Measurements from ENCODE around the gene ELAVL2. TPM values are rescaled to one million over a fixed set of nuclear protein-coding genes. Genes with fewer than 3 reads are reported as not detected.
A peak's percentile ranks its signal among the peaks of the same experiment; 100 is the strongest.

The ELAVL2 gene
- 1 to 10 TPM; 3.3 to 9.7 (median 4.4) TPM for polyA plus RNA-seq (ENCODE audit: insufficient read length in 4 of 4)

DNA sequence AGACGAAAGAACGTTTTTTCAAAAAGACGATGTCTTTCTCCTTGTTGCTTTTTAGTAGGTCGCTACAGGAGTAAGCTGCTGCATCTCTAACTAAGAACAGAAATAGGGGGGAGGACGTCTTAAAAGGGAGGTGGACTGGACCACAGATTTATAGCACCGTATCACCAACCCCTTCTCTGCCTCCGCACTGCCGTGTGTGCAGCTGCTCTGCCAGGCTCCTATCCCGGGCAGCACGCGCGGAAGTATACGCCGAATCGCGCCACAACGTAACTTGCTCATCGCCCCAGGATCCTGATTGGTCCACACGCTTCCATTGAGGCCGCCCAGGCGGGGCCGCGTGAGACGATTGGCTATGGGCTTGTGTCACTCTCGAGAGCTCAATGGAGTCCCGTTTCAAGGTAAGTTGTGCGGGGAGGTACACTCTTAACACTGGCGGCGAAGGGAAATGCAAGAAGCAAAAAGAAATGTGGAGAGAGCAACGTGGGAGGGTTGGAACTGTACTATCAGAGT is at the start of gene ELAVL2:
ELAVL2 (minus strand) TSS at position 121 of the 510 bp plus-strand sequence. CDS start 64,006 bp downstream, outside the sequence.
- DNase-seq (ENCODE audit: low read depth in 4 of 4, low spot score in 3 of 4): peak in 3 of 4 donors; percentile 86 to 96 (median 92)

DNA sequence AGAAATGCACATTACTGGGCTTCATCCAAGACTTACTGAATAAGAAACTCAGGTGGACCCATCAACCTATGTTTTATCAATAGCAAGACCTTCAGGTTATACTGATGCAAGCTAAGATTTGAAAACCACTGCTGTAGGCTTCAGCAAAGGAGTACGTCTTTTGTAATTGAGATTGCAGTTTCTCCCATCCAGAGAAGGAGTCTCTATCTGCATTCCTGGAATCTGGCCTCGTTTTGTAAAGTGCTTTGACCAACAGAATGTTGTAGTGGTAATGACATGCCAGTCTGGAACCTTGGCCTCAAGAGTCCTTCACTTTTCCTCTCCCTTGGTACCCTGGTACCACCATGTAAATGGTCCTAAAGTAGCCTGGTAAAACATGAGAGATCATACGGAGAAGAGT is 32.2 kb upstream of the ELAVL2 start:
- DNase-seq (ENCODE audit: low read depth in 4 of 4, low spot score in 3 of 4): no peak

DNA sequence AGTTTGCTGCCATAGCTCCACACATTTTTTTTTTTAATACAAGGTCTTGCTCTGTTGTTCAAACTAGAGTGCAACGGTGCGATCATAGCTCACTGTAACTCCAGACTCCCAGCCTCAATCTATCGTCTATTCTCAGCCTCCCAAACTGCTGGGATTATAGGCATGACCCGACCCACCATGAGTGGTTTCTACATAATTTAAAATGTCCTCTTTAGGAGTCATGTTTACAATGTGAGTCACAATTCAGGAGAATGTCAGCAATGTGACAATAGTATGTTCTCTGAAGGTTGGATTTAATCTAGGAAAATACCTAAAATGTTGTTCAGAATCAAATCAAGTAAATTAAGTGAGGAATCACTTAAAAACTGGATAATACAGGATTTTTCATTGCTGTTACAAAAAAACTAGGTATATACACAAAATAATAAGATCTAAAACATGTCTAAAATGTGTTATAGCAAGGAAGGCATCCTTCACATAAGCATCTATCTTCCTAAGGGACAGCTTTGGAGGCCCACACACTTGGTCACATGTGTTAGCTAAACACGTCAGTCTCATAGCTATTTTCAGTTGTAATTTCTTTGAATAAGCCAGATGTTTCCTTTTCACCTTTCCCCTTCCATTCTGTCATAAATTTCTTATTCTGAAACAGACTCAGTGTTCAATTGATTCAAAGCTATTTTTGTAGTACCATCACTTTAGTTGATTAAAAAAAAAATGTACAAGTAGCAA is 30.0 kb upstream of the ELAVL2 start:
- no peak for DNase-seq (ENCODE audit: low read depth in 4 of 4, low spot score in 3 of 4)

DNA sequence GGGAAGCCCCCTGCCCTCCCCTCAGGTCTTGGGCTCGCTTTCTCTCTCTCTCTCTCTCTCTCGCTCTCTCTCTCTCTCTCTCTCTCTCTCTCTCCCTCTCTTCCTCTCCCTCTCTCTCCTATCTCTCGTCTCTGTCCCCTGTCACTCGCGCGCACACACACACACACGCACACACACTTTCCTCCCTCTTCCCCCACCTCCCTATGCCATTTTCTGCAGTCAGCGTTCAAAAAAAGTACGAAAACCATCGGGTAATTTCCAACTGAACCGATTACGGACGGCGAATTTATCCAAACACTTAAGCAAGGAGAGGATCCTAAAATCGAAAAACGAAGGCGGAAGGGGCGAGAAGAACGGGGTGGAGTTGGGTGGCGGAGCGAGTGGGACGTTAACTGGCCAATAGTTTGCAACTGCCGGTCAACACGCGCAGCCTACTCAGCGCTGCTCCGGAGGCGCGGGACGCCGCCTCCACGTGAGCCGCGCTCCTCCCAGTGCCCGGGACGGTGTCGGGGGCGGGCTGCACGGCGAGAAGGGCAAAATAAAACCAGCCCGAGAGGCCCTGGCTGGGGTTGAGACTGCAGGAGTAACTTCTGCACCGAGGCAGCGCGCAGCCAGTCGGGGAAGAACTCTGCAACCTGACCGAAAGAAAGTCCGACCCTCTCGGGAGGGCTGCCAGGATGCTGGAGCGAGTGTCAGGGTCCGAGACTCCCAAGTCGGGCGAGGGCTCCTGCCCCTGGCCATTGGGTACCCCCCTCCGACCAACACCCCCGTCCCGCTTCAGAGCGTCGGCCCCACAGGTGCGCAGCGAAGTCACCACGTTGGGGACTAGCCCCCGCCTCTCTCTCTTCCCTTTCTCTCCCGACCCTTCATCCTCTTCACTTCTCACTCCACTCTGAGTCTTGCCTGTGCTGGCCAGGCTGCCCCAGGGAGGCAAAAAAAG is 24.9 kb upstream of the ELAVL2 start:
- DNase-seq (ENCODE audit: low read depth in 4 of 4, low spot score in 3 of 4): peak in 2 of 4 donors; percentile 29

DNA sequence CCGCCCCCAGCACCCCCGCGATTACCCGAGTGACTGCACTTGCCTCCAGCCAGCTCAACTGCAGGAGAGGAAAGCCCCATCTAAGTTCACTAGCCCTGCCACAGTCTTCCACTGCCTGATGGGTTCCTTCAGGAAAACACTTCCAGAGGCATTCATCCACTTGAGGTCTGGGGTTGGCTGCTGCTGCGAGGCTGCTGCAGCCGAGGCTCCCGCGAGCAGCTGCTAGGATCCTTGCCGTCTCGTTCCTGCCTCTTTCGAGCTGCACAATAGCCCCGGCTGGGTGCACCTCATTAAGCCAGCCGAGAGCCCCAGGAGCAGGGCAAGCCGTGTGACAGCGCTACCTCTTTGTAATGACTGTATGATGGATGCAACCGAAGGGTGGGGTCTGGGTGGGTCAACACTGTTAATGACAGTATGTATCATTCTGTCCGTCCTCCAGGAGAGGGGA is 24.2 kb upstream of the ELAVL2 start:
- DNase-seq (ENCODE audit: low read depth in 4 of 4, low spot score in 3 of 4): no peak

DNA sequence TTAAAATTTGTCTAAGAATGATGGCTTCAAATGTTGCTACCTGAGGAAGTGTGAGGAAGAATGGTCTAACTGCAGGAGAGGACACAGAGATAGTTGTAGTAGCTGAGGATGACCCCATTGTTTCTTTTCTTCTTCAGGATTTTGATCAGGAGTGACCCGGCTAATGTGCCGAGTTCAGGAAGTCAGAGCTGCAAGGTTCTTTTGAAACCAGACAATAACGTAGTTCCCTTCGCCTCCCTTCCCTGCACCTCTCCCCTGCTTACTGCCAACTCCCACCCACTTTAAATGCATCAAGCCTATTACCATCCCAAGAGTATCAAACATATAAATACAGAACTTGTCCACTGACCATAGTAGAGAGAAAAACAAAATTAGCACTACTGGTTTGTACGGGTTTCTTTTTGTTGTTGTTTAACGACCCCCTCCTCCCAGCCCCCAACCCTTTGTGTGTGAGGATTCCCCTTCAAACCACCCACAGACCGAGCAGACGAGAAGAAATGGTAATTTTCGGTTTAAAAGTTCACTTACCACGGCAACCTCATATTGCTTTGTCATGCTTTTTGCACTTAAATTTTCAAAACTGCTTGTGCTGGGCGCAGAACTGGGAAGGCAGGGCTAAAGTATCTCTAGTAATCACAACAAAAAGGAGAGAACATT is 23.5 kb upstream of the ELAVL2 start:
- DNase-seq (ENCODE audit: low read depth in 4 of 4, low spot score in 3 of 4): no peak

DNA sequence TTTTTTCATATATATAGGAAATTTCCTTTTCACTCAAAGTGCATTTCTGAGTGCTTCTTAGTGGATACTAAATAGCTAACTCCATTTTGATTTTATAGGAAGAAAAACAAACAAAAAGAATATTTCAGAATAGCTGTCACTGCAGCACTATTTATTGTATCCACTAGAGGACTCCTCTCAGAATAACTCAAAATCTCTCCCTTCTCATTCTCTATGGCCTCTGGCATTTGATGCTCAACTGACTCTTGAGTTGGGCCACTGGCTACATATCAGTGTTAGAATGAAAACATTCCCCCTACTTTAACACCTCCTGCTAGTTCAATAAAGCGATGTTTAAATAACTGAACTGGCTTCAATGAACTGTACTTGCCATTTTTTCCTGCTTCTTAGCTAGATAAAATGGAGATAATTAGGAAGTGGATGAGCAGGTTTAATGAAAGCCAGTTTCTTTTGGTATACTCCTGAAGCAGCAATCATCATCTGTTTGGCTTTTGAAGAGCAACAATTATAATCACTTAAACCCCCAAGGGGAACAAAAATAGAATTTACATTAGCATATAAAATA is 16.6 kb upstream of the ELAVL2 start:
- no peak for DNase-seq (ENCODE audit: low read depth in 4 of 4, low spot score in 3 of 4)

DNA sequence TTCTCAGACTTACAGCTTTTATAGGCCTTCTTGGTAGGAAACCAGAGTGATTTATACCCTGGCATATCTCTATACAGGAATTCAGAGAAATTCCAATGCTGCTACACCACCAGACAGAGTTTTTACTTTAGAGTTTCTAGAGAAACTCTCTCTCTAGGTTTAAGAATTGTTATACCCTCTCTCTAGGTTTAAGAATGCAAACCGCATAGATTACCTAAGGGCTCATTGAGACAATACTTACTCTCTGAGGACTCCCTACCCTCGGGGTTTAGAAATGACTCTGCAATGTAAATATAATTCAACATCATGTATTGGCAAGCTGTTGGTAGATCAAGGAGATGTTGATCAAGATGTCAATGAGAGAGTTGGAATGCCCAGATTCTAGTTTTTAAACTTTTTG is 15.3 kb upstream of the ELAVL2 start:
- DNase-seq (ENCODE audit: low read depth in 4 of 4, low spot score in 3 of 4): no peak

DNA sequence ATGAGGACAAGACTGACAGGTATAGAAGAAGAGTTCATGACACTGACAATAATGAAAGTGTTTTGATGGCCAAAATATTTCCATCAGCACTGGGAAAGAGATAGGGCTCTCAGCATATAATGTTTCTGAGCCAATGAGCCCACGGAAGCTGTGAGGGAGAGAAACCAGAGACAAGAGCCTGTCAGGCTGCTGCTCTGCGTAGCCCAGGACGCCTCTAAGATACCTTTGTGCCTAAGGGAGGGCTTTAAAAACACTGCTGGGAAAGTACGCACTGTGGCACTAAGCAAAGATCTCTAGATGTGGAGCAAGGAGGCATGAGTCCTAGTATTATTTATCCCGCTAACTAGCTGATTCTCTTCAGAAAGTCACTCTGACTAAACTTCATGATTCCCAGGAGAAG is 11.0 kb upstream of the ELAVL2 start:
- DNase-seq (ENCODE audit: low read depth in 4 of 4, low spot score in 3 of 4): no peak

DNA sequence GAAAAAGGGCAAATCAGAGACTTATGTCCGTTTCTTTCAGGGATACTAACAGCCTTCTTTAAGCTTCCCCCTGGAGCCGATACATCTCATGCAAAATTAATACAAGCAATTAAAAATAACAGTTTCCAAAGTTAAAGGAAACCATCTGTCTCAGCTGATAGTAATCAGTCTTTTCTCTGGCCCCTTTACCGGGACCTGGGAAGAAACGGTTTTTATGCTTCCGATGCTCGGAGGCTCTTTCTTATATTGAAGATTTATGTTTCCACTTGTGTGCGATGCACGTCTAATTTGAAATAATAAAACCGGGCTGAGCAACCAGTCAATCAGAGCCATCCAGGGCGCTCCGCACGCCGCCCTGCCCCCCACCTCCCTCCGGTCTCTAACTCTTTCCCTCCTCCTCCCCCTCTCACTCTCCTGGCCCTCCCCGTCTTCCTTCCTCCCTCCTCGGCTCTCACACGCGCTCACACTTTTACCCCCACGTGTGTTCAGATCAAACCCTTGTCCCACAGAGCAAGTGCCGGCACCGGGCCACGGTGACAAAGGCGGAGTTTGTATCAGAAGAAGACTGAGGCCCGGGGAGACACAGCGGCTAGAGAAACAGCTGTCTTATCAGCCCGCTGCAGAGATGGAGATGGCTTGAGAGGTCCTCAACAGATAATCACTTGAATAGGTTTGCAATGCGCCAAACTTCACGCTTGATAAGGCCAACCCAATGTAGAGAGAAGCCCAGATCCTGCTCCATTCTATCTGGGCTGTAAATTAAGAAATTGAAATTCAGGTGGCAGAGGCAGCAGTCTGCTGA is 5.1 kb upstream of the ELAVL2 start:
- DNase-seq (ENCODE audit: low read depth in 4 of 4, low spot score in 3 of 4): no peak

DNA sequence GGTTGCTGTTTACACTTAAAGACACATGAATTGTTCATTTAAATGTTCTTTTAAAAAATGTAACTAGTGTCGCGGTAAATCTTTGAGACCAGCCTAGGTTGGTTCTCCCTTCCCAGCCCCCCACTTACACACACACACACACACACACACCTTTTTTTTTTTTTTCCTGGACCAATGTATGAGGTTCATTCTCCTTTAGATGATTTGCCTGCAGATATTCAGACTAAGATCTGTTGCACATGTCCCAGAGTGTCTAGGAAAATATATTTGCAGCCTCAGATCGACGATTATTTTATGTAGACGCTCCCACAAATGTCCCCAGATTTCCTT is 4.4 kb upstream of the ELAVL2 start:
- DNase-seq (ENCODE audit: low read depth in 4 of 4, low spot score in 3 of 4): no peak

DNA sequence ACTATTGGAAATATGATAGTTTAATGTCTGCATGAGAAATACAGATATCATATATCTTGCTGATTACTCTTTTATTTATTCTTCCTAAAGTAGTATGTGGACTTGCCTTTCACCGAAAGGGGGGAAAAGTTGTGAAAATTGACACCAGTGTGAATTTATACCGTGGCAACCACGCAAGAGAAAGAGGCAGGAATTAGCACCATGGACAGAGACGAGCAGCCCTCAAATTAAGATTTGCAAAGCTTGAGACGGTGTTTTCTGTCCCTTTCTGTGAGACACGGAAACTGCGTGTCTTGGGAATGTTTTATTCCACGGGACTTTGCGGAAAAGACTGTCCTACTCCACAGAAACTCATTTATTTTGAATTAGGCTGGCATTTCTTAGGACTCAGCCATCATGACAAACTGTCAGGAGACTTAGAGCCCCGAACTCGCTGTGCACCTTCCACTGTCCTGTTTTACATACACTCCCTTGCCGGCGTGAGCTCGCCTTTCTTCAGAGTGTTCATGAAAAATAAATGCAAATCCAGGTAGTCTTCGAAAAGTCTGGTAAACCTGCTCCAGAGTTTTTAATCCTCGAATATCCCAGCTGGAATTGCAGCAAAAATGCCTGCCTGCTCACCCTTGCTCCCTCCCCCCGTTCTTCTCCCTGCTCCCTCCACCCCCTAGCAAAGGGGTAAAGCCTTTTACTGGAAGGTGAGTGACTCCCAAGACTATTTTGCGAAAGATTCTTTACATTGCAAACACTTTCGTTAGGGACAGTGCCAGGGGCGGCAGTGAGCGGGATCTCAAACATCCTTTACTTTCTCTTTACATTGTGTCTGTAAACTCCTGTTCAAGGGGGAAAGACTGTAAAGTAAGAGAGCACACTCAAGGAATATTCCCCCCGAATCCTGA is 3.8 kb upstream of the ELAVL2 start:
- peak in 1 of 4 donors; percentile 63 for DNase-seq (ENCODE audit: low read depth in 4 of 4, low spot score in 3 of 4)

DNA sequence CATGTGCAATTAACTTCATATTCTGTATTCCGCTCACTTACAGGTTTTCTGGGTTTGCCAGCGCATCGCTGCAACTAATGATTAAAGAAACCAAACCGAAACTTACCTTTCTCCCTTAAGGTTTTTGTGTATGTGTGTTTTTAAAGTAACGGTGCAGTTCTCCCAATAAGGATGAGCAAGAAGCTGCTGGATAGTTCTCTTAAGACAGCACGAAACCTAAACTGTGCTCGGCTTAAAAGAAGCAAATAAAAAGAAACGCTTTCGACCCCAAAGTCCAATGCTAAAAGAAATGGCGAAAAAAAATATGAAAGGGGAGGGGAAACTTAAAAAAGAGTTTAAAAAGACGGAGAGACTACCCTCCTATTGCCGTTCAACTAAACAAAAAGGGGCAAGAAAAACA is 340 bp downstream of the ELAVL2 start:
- DNase-seq (ENCODE audit: low read depth in 4 of 4, low spot score in 3 of 4): no peak

DNA sequence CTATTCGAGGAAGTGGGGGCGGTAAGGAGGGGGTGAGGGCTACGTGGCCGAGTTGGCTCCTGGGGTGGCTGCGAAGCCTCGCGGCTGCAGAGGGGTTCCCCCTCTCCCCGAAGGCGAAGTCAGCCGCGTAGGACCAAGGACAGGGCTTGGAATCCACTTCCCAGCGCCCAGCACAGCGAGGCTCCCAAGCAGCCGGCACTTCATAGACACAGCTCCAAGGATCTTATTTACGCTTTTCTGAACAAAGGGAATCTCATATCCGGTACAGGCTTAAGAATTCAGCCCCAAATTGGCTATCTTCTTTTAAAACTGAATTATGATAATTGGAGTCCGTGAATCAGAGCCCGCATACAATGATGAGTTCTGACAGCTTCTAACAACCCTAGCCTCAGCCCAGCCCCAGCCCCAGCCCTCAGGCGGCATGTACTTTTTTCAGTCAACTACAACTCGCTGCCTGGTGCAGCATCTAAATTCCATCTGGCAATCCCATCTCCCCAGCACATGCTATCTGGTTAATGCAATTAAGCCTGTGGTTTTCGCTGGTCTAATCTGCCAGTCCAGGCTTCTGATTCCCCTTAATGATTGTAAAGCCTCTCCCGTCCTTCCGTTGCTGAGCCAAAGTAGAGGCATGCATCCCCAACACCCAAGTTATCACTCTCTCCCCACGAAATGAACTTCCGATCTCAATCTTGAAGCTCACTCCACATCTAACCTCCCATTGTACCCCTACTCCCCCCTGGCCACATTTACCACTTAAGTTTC is 1.0 kb downstream of the ELAVL2 start:
- no peak for DNase-seq (ENCODE audit: low read depth in 4 of 4, low spot score in 3 of 4)

DNA sequence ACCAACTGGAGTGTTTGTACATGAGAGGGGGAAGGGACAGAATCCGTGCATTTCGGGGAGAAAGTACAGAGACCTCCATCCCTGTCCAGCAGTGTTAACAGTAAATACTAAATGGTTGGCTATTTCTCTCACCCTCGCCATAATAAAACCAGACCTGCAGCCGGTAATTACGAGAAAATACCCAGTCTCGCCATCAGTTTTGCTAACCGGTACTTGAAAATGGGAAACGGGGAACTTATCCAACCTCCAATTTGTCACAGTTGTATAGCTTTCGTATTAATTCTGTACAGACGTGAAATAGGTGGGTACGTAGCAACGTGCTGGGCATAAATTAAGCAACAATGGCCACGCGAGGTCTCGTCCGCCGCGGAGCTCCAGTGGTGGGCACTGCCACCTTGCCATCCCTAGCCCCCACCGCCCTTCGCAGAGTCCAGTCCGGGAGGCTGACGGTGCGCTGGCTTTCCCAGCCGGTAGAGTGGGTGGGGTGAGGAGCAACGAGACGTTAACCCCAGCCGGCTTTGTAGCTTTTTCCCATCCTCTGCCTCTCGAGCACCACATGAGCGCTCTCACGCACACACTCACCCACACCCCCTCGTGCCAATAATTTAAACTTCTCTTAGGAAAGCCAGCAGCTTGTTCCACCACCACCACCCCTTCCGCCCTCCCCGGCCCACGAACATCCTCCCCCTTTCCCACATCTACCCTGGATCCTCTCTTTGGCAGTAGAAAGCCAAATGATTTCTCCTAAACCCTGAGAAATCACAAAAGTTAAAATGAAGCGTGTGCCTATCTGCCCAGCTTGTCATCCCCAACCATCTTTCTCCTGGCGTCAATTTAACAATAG is 1.8 kb downstream of the ELAVL2 start:
- DNase-seq (ENCODE audit: low read depth in 4 of 4, low spot score in 3 of 4): no peak

DNA sequence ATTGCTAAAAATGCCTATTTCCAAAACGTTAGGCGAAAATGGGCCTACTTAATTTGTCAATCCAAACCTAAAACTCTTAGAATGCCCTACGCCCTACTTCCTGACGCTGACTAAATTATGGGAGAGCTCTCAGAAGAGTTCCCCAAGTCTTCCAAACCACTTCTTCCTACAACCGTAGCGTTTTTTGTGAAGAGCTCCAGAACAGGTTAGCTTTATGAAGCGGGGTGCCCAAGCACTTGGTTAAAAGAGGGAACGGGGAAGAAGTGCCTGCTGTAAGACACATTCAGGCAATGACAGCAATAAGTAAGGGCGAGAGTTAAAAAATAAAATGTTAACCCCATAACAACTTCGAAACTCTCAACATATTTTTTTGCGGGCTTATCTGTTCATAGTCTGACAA is 2.8 kb downstream of the ELAVL2 start:
- no peak for DNase-seq (ENCODE audit: low read depth in 4 of 4, low spot score in 3 of 4)

Data from left renal pelvis (tissue), 4 donors.